Measurements from ENCODE around the gene NBEAL1.
"Not testable (repeated sequence)": the region's sequence is repeated elsewhere in the genome, so short reads cannot be mapped to it uniquely, and the experiment has no call there.

The NBEAL1 gene

DNA sequence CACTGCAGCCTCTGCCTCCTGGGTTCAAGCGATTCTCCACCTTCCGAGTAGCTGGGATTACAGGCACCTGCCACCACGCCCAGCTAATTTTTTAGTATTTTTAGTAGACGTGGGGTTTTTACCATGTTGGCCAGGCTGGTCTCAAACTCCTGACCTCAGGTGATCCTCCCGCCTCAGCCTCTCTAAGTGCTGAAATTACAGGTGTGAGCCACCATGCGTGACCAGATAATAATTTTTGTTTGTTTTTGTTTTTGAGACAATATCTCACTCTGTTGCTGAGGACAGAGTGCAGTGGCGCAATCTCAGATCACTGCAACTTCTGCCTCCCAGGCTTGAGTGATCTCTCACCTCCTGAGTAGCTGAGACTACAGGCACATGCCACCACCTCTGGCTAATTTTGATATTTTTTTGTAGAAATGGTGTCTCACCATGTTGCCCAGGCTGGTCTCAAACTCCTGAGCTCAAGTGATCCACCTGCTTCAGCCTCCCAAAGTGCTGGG lies 100.6 kb downstream of the NBEAL1 start:
- not testable (repeated sequence) for H3K4me1 ChIP-seq (ENCODE audit: control insufficient read depth in 1 of 2, insufficient read depth in 2 of 2, low read length in 2 of 2); H3K9me3 ChIP-seq (ENCODE audit: control insufficient read depth in 1 of 2, low read length in 2 of 2); H3K27me3 ChIP-seq (ENCODE audit: low read depth, low read length); H3K4me3 ChIP-seq (ENCODE audit: low read depth in 1 of 2, low read length in 2 of 2); H3K27ac ChIP-seq (ENCODE audit: low read length)
- H3K36me3 ChIP-seq (ENCODE audit: control insufficient read depth in 1 of 2, insufficient read depth in 2 of 2, low read length in 2 of 2), result peaks cover 18 to 32% of the 10 kb centered on the region in 2 donors

DNA sequence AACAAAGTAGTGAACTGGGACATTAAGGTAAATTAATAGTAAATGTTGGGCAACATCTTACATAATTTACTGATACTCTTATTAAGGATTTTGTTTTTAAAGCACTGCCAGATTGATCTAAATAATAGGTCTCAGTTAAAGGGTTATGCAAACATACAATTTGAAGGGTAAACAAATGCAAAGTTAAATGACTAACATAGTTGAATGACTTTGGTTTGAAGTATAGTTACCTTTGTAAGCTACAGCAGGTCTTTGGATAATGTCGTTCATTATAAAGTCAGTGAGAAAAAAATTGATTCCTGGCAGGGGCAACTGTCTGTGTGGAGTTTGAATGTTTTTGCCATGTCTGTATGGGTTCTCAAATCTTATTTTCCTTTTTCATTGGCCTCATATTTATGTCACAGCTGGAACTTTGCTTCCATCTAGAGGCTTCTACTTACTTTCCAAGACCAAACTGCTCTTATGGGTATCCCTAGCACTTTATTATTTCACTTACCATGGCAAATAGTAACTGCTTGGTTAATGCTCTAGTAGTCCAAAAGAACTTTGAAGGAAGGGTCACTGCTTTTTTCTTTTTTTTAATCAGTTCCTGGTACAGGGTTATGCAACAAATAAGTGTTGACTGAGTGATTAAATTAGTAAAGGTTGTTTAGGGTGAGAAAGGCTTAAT lies 107.8 kb downstream of the NBEAL1 start:
- no peak overlapping the region for H3K27ac ChIP-seq (ENCODE audit: low read length)
- peaks cover 3 to 10% of the 10 kb centered on the region in 2 donors for H3K36me3 ChIP-seq (ENCODE audit: control insufficient read depth in 1 of 2, insufficient read depth in 2 of 2, low read length in 2 of 2)
- H3K27me3 ChIP-seq (ENCODE audit: low read depth, low read length), result no peaks in the 10 kb centered on the region
- no peak overlapping the region for H3K4me3 ChIP-seq (ENCODE audit: low read depth in 1 of 2, low read length in 2 of 2)
- H3K9me3 ChIP-seq (ENCODE audit: control insufficient read depth in 1 of 2, low read length in 2 of 2), result no peaks in the 10 kb centered on the region
- no peaks in the 10 kb centered on the region for H3K4me1 ChIP-seq (ENCODE audit: control insufficient read depth in 1 of 2, insufficient read depth in 2 of 2, low read length in 2 of 2)

DNA sequence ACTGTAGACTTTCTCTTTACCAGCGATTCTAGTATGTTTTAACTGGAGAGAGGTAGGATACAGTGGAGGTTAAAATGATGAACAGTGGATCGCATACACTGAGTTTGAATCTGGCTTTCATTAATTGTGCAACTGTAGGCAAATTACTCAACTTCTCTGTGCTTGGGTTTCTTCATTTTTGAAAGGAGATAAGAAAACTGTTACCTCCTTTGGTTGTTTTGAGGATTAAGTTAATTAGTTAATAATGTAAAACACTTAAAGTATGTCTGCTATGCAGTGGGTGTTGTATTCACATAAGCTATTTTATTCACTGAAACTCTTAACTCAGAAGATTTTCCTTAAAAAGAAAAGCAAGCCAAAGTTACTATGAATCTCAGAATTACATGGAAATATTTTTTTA lies 112.3 kb downstream of the NBEAL1 start:
- H3K27ac ChIP-seq (ENCODE audit: low read length), result no peak overlapping the region
- no peaks in the 10 kb centered on the region for H3K9me3 ChIP-seq (ENCODE audit: control insufficient read depth in 1 of 2, low read length in 2 of 2)
- peaks cover 9 to 29% of the 10 kb centered on the region in 2 donors for H3K36me3 ChIP-seq (ENCODE audit: control insufficient read depth in 1 of 2, insufficient read depth in 2 of 2, low read length in 2 of 2)
- no peaks in the 10 kb centered on the region for H3K27me3 ChIP-seq (ENCODE audit: low read depth, low read length)
- H3K4me1 ChIP-seq (ENCODE audit: control insufficient read depth in 1 of 2, insufficient read depth in 2 of 2, low read length in 2 of 2), result no peaks in the 10 kb centered on the region
- H3K4me3 ChIP-seq (ENCODE audit: low read depth in 1 of 2, low read length in 2 of 2), result no peak overlapping the region

DNA sequence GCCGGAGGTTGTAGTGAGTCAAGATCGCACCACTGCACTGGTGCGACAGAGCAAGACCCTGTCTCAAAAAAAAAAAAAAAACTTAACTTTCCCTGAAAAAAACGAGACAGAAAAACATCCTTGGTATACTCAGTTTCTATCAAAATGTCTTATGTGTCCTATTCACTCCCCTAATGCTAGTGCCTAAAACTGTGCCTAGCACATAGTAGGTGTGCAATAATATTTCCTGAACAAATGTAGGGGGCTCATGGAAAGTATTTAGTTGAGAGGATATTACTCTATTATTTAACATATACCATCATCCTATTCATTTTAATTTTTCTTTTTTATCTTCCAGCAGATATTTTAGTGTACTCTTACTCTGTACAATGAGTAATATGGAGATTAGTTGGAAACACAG lies 120.4 kb downstream of the NBEAL1 start:
- Histone ChIP-seq H3K27me3 (ENCODE audit: low read depth, low read length) (no peaks in the 10 kb centered on the region), H3K4me1 (ENCODE audit: control insufficient read depth in 1 of 2, insufficient read depth in 2 of 2, low read length in 2 of 2) (no peaks in the 10 kb centered on the region), H3K36me3 (ENCODE audit: control insufficient read depth in 1 of 2, insufficient read depth in 2 of 2, low read length in 2 of 2) (peaks cover 4 to 16% of the 10 kb centered on the region in 2 donors), H3K27ac (ENCODE audit: low read length) (no peak overlapping the region), H3K9me3 (ENCODE audit: control insufficient read depth in 1 of 2, low read length in 2 of 2) (no peaks in the 10 kb centered on the region), H3K4me3 (ENCODE audit: low read depth in 1 of 2, low read length in 2 of 2) (no peak overlapping the region)

DNA sequence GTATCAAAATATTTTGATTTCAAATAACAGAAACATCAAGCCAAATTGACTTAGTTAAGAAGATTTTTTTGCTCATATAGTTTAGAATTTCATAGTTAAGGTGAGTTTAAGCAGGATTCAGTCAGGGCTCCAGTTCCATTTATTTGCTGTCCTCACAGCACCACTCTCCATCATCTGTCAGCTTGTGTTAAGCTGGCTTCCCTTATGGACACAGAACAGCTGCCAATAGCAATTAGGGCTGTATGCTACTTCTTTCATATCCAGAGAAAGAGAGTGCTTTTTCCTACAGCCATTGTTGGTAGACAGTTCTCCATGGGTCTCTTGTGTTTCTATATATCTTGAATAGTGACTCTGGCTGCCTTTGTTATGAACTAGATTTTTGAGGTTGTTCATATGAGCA lies 128.7 kb downstream of the NBEAL1 start:
- no peak overlapping the region for H3K27ac ChIP-seq (ENCODE audit: low read length)
- H3K27me3 ChIP-seq (ENCODE audit: low read depth, low read length), result no peaks in the 10 kb centered on the region
- no peaks in the 10 kb centered on the region for H3K4me1 ChIP-seq (ENCODE audit: control insufficient read depth in 1 of 2, insufficient read depth in 2 of 2, low read length in 2 of 2)
- H3K36me3 ChIP-seq (ENCODE audit: control insufficient read depth in 1 of 2, insufficient read depth in 2 of 2, low read length in 2 of 2), result peaks cover 6 to 10% of the 10 kb centered on the region in 2 donors
- H3K9me3 ChIP-seq (ENCODE audit: control insufficient read depth in 1 of 2, low read length in 2 of 2), result no peaks in the 10 kb centered on the region
- no peak overlapping the region for H3K4me3 ChIP-seq (ENCODE audit: low read depth in 1 of 2, low read length in 2 of 2)

DNA sequence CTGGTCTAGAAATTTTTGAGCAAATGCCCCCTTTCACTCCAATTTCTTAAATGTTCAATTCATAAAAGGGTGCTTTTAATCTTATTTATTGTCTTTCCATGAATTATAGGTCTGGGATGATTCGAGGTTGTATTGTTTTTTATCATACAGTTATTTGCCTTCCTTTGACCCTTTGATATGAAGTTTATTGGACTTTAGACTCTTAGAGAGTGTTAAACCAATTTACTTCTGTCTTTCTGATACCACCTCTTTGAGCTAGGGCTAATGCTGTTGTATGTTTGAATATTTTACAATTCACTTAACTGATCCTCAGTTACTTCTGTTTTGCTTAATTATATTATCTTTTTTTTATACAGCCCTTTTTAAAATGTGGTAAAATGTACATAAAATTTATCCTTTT lies 134.5 kb downstream of the NBEAL1 start:
- Histone ChIP-seq H3K27me3 (ENCODE audit: low read depth, low read length) (no peaks in the 10 kb centered on the region), H3K9me3 (ENCODE audit: control insufficient read depth in 1 of 2, low read length in 2 of 2) (no peaks in the 10 kb centered on the region), H3K27ac (ENCODE audit: low read length) (no peak overlapping the region), H3K4me1 (ENCODE audit: control insufficient read depth in 1 of 2, insufficient read depth in 2 of 2, low read length in 2 of 2) (no peaks in the 10 kb centered on the region), H3K4me3 (ENCODE audit: low read depth in 1 of 2, low read length in 2 of 2) (no peak overlapping the region), H3K36me3 (ENCODE audit: control insufficient read depth in 1 of 2, insufficient read depth in 2 of 2, low read length in 2 of 2) (peaks cover 23 to 27% of the 10 kb centered on the region in 2 donors)

DNA sequence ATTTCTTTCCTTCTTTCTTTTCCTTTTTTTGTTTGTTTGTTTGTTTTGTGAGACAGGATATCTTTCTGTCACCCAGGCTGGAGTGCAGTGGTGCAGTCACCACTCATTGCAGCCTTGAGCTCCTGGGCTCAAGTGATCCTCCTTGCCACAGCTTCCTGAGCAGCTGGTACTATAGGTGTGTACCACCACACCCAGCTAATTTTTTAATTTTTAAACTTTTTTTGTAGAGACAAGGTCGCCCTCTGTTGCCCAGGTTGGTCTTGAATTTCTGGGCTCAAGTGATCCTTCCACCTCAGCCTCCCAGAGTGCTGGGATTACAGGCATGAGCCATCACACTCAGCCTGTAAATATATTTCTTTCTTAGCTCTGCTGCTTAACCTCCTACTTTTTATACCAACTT lies 140.7 kb downstream of the NBEAL1 start:
- H3K27me3 ChIP-seq (ENCODE audit: low read depth, low read length), result no peaks in the 10 kb centered on the region
- peaks cover 16 to 28% of the 10 kb centered on the region in 2 donors for H3K36me3 ChIP-seq (ENCODE audit: control insufficient read depth in 1 of 2, insufficient read depth in 2 of 2, low read length in 2 of 2)
- no peaks in the 10 kb centered on the region for H3K4me1 ChIP-seq (ENCODE audit: control insufficient read depth in 1 of 2, insufficient read depth in 2 of 2, low read length in 2 of 2)
- H3K4me3 ChIP-seq (ENCODE audit: low read depth in 1 of 2, low read length in 2 of 2), result no peak overlapping the region
- H3K27ac ChIP-seq (ENCODE audit: low read length), result no peak overlapping the region
- H3K9me3 ChIP-seq (ENCODE audit: control insufficient read depth in 1 of 2, low read length in 2 of 2), result no peaks in the 10 kb centered on the region

DNA sequence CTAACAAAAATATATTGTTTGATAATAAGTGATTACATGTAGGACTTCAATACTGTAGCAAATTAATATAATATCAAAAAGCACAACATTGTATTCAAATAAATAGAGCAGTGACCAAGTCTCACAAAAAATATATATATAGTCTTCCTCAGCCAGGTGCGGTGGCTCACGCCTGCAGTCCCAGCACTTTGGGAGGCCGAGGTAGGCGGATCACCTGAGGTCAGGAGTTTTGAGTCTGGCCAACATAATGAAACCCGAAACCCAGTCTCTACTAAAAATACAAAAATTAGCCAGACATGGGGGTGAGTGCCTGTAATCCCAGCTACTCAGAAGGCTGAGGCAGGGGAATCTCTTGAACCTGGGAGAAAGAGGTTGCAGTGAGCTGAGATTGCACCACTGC lies 148.0 kb downstream of the NBEAL1 start:
- peaks cover 11 to 27% of the 10 kb centered on the region in 2 donors for H3K36me3 ChIP-seq (ENCODE audit: control insufficient read depth in 1 of 2, insufficient read depth in 2 of 2, low read length in 2 of 2)
- H3K27me3 ChIP-seq (ENCODE audit: low read depth, low read length); H3K27ac ChIP-seq (ENCODE audit: low read length): not testable (repeated sequence)

DNA sequence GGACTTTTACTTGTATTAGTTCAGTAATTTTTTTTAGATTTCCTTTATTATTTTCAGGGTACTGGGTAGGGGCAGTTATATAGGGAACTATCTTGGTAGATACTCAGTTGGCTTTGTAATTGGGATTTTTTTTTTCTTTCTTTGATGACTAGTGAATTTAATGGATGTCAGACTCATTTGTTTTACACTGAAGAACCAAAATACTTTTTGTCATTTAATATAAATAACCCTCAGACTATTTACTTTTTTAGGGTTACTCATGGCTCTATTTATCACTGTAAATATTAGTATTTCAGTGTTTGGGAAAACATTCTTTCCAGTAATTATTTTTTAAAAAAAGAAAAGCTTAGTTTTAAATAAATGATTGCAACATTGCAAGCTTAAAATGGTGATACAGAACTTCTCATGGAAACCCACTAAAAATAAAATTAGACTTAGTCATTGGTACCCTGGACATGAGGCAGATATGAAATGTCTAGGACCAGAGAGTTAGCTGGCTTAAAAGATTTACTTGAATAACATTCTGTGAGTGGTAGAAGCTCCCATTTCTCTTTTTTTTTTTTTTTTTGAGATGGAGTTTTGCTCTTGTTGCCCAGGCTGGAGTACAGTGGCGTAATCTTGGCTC lies 149.7 kb downstream of the NBEAL1 start:
- H3K9me3 ChIP-seq (ENCODE audit: control insufficient read depth in 1 of 2, low read length in 2 of 2), result no peaks in the 10 kb centered on the region
- no peaks in the 10 kb centered on the region for H3K4me1 ChIP-seq (ENCODE audit: control insufficient read depth in 1 of 2, insufficient read depth in 2 of 2, low read length in 2 of 2)
- H3K27ac ChIP-seq (ENCODE audit: low read length), result no peak overlapping the region
- peaks cover 8 to 27% of the 10 kb centered on the region in 2 donors for H3K36me3 ChIP-seq (ENCODE audit: control insufficient read depth in 1 of 2, insufficient read depth in 2 of 2, low read length in 2 of 2)
- no peaks in the 10 kb centered on the region for H3K27me3 ChIP-seq (ENCODE audit: low read depth, low read length)
- H3K4me3 ChIP-seq (ENCODE audit: low read depth in 1 of 2, low read length in 2 of 2), result no peak overlapping the region

More for the DNA sequence above, 148.0 kb downstream of the NBEAL1 start:
- H3K4me3 ChIP-seq (ENCODE audit: low read depth in 1 of 2, low read length in 2 of 2); H3K4me1 ChIP-seq (ENCODE audit: control insufficient read depth in 1 of 2, insufficient read depth in 2 of 2, low read length in 2 of 2); H3K9me3 ChIP-seq (ENCODE audit: control insufficient read depth in 1 of 2, low read length in 2 of 2): not testable (repeated sequence)

DNA sequence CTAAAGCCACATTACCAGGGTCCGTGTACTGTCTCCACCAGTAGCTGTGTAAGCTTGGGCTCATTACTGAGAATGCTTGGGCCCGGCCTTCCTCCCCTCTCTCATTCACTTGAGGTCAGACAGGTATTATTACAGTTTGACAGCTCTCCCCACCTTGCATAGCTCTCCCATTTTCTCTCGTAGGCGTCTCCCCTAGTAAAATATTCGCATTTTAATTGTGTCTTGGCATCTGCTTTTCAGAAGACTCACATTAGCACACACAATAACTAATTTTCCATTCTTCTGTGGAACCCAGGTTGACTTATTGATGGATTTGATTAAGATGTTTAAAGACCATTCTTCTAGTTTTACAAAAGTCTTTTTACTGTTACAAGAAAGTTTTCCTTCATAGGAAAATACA lies 153.1 kb downstream of the NBEAL1 start:
- Histone ChIP-seq H3K36me3 (ENCODE audit: control insufficient read depth in 1 of 2, insufficient read depth in 2 of 2, low read length in 2 of 2) (peaks cover 11 to 28% of the 10 kb centered on the region in 2 donors), H3K27me3 (ENCODE audit: low read depth, low read length) (no peaks in the 10 kb centered on the region), H3K9me3 (ENCODE audit: control insufficient read depth in 1 of 2, low read length in 2 of 2) (no peaks in the 10 kb centered on the region), H3K27ac (ENCODE audit: low read length) (no peak overlapping the region), H3K4me1 (ENCODE audit: control insufficient read depth in 1 of 2, insufficient read depth in 2 of 2, low read length in 2 of 2) (no peaks in the 10 kb centered on the region), H3K4me3 (ENCODE audit: low read depth in 1 of 2, low read length in 2 of 2) (no peak overlapping the region)

DNA sequence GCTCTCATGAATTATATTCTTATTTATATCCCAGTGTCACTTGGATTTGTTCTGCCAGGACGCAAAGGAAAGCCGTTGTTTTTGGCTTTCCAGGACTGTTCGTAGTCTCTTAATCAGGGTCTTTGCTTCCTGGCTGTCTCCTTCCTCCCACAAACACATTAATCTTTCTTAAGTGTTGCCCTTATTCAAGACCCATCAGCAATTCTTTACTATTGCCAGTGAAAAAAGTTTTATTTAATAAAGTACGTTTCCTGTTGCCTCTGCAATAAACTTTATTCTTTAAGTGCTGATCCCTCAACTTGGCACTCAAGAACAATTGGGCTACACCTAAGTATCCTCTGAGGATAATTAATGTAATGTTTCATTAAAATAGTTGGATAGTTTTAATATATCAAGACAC lies 155.8 kb downstream of the NBEAL1 start:
- no peaks in the 10 kb centered on the region for H3K4me1 ChIP-seq (ENCODE audit: control insufficient read depth in 1 of 2, insufficient read depth in 2 of 2, low read length in 2 of 2)
- no peak overlapping the region for H3K4me3 ChIP-seq (ENCODE audit: low read depth in 1 of 2, low read length in 2 of 2)
- peaks cover 21 to 28% of the 10 kb centered on the region in 2 donors for H3K36me3 ChIP-seq (ENCODE audit: control insufficient read depth in 1 of 2, insufficient read depth in 2 of 2, low read length in 2 of 2)
- H3K27me3 ChIP-seq (ENCODE audit: low read depth, low read length), result no peaks in the 10 kb centered on the region
- no peak overlapping the region for H3K27ac ChIP-seq (ENCODE audit: low read length)
- H3K9me3 ChIP-seq (ENCODE audit: control insufficient read depth in 1 of 2, low read length in 2 of 2), result no peaks in the 10 kb centered on the region

Data from muscle layer of duodenum (tissue), 2 donors.